Measurements from ENCODE around the gene BTBD7. TPM values are rescaled to one million over a fixed set of nuclear protein-coding genes. Genes with fewer than 3 reads are reported as not detected.

Gene BTBD7
- total RNA-seq, 1 donor from 2014 or later: 53.2 TPM

- Mint-ChIP-seq H3K36me3 (ENCODE audit: low read depth, unreplicated experiment) (no peaks in the 10 kb centered on the region), H3K4me1 (ENCODE audit: low read depth, unreplicated experiment) (no peaks in the 10 kb centered on the region), H3K27me3 (ENCODE audit: low read depth, unreplicated experiment) (no peaks in the 10 kb centered on the region), H3K9me3 (ENCODE audit: unreplicated experiment) (no peaks in the 10 kb centered on the region), H3K27ac (ENCODE audit: unreplicated experiment) (no peak overlapping the region), H3K4me3 (ENCODE audit: unreplicated experiment) (no peak overlapping the region)
- DNase-seq (ENCODE audit: low read depth) (peak; percentile 46), FAIRE-seq (no peak)
- Histone ChIP-seq H3K27ac (ENCODE audit: low read depth, low read length) (no peak overlapping the region), H2AFZ (ENCODE audit: low read depth, low read length) (no peak overlapping the region), H3K4me1 (ENCODE audit: insufficient read depth, low read length) (no peaks in the 10 kb centered on the region), H3K4me2 (ENCODE audit: low read length) (no peak overlapping the region), H3K36me3 (ENCODE audit: insufficient read depth, low read length) (peaks cover 14% of the 10 kb centered on the region), H3K27me3 (ENCODE audit: insufficient read depth, low read length) (no peaks in the 10 kb centered on the region), H3K79me2 (ENCODE audit: insufficient read depth, low read length) (no peaks in the 10 kb centered on the region), H3K9me3 (ENCODE audit: insufficient read depth, low read depth, low read length) (no peaks in the 10 kb centered on the region), H4K20me1 (ENCODE audit: insufficient read depth, low read length) (no peaks in the 10 kb centered on the region), H3K9ac (ENCODE audit: low read length) (no peak overlapping the region), H3K4me3 (ENCODE audit: insufficient read depth, low read depth, low read length) (no peak overlapping the region)
- TF ChIP-seq CTCF (IDR thresholded peaks at IDR 0.05; ENCODE audit: insufficient read depth, low read depth, low read length): peak; percentile 63
- no peak for TF ChIP-seq EZH2 (IDR thresholded peaks at IDR 0.05; ENCODE audit: insufficient read depth, low read length)
These were observed 113.6 kb downstream of the BTBD7 start for GRCh38 chr14:93219103-93219726.

GRCh38 chr14:93214598-93214997 is 118.2 kb downstream of the BTBD7 start:
- Histone ChIP-seq H3K4me1 (ENCODE audit: insufficient read depth, low read length) (no peaks in the 10 kb centered on the region), H4K20me1 (ENCODE audit: insufficient read depth, low read length) (no peaks in the 10 kb centered on the region), H3K4me2 (ENCODE audit: low read length) (no peak overlapping the region), H2AFZ (ENCODE audit: low read depth, low read length) (no peak overlapping the region), H3K9ac (ENCODE audit: low read length) (no peak overlapping the region), H3K9me3 (ENCODE audit: insufficient read depth, low read depth, low read length) (no peaks in the 10 kb centered on the region), H3K27ac (ENCODE audit: low read depth, low read length) (no peak overlapping the region), H3K79me2 (ENCODE audit: insufficient read depth, low read length) (peaks cover 5% of the 10 kb centered on the region), H3K36me3 (ENCODE audit: insufficient read depth, low read length) (peaks cover 21% of the 10 kb centered on the region), H3K27me3 (ENCODE audit: insufficient read depth, low read length) (no peaks in the 10 kb centered on the region), H3K4me3 (ENCODE audit: insufficient read depth, low read depth, low read length) (no peak overlapping the region)
- no peak overlapping the region for H3K27ac Mint-ChIP-seq (ENCODE audit: unreplicated experiment)
- no peaks in the 10 kb centered on the region for H3K36me3 Mint-ChIP-seq (ENCODE audit: low read depth, unreplicated experiment)
- H3K4me3 Mint-ChIP-seq (ENCODE audit: unreplicated experiment): no peak overlapping the region
- TF ChIP-seq CTCF (IDR thresholded peaks at IDR 0.05; ENCODE audit: insufficient read depth, low read depth, low read length): no peak
- TF ChIP-seq EZH2 (IDR thresholded peaks at IDR 0.05; ENCODE audit: insufficient read depth, low read length): no peak
- no peaks in the 10 kb centered on the region for H3K9me3 Mint-ChIP-seq (ENCODE audit: unreplicated experiment)
- no peak for FAIRE-seq
- H3K4me1 Mint-ChIP-seq (ENCODE audit: low read depth, unreplicated experiment): no peaks in the 10 kb centered on the region
- H3K27me3 Mint-ChIP-seq (ENCODE audit: low read depth, unreplicated experiment): no peaks in the 10 kb centered on the region
- no peak for DNase-seq (ENCODE audit: low read depth)

- Mint-ChIP-seq H3K4me1 (ENCODE audit: low read depth, unreplicated experiment) (peaks cover 2% of the 10 kb centered on the region), H3K4me3 (ENCODE audit: unreplicated experiment) (no peak overlapping the region), H3K36me3 (ENCODE audit: low read depth, unreplicated experiment) (no peaks in the 10 kb centered on the region), H3K27me3 (ENCODE audit: low read depth, unreplicated experiment) (no peaks in the 10 kb centered on the region), H3K27ac (ENCODE audit: unreplicated experiment) (no peak overlapping the region), H3K9me3 (ENCODE audit: unreplicated experiment) (no peaks in the 10 kb centered on the region)
- Histone ChIP-seq H3K4me2 (ENCODE audit: low read length) (no peak overlapping the region), H3K27ac (ENCODE audit: low read depth, low read length) (no peak overlapping the region), H3K4me1 (ENCODE audit: insufficient read depth, low read length) (no peaks in the 10 kb centered on the region), H3K79me2 (ENCODE audit: insufficient read depth, low read length) (peaks cover 25% of the 10 kb centered on the region), H3K27me3 (ENCODE audit: insufficient read depth, low read length) (no peaks in the 10 kb centered on the region), H3K9ac (ENCODE audit: low read length) (no peak overlapping the region), H3K9me3 (ENCODE audit: insufficient read depth, low read depth, low read length) (no peaks in the 10 kb centered on the region), H3K4me3 (ENCODE audit: insufficient read depth, low read depth, low read length) (no peak overlapping the region), H3K36me3 (ENCODE audit: insufficient read depth, low read length) (peaks cover 21% of the 10 kb centered on the region), H4K20me1 (ENCODE audit: insufficient read depth, low read length) (no peaks in the 10 kb centered on the region), H2AFZ (ENCODE audit: low read depth, low read length) (no peak overlapping the region)
- no peak for FAIRE-seq
- DNase-seq (ENCODE audit: low read depth): no peak
- TF ChIP-seq CTCF (IDR thresholded peaks at IDR 0.05; ENCODE audit: insufficient read depth, low read depth, low read length) (no peak), EZH2 (IDR thresholded peaks at IDR 0.05; ENCODE audit: insufficient read depth, low read length) (no peak)
These were observed 120.4 kb downstream of the BTBD7 start for GRCh38 chr14:93212432-93212831.

Data from astrocyte (in vitro differentiated cells and primary cell).